ENCODE data around the gene SSPN. TPM values are rescaled to one million over a fixed set of nuclear protein-coding genes. Genes with fewer than 3 reads are reported as not detected.

The SSPN gene
- total RNA-seq, 1 donor from 2014 or later = not detected

GRCh38 chr12:26268841-26269561 lies 73.6 kb downstream of the SSPN start:
- Mint-ChIP-seq H3K27ac (no peak overlapping the region), H3K9me3 (no peaks in the 10 kb centered on the region), H3K36me3 (ENCODE audit: low read depth) (no peaks in the 10 kb centered on the region), H3K4me1 (ENCODE audit: low read depth) (peaks cover 7% of the 10 kb centered on the region), H3K27me3 (ENCODE audit: insufficient read depth) (peaks cover 6% of the 10 kb centered on the region), H3K4me3 (no peak overlapping the region)
- intact Hi-C loops (cut with micrococcal nuclease) = no loop called here
- no peak for DNase-seq (ENCODE audit: low spot score)

GRCh38 chr12:26269562-26270284 lies 74.3 kb downstream of the SSPN start:
- Mint-ChIP-seq H3K9me3 (no peaks in the 10 kb centered on the region), H3K4me3 (no peak overlapping the region), H3K27ac (no peak overlapping the region), H3K4me1 (ENCODE audit: low read depth) (peaks cover 15% of the 10 kb centered on the region), H3K27me3 (ENCODE audit: insufficient read depth) (peaks cover 6% of the 10 kb centered on the region), H3K36me3 (ENCODE audit: low read depth) (no peaks in the 10 kb centered on the region)
- intact Hi-C loops (cut with micrococcal nuclease) = loop anchor here (5.0 to 10.0 kb wide), 2 partner anchors 78 to 1555 kb away; no protein-coding TSS in a partner anchor
- DNase-seq (ENCODE audit: low spot score) = no peak

GRCh38 chr12:26271024-26271423 lies 75.7 kb downstream of the SSPN start:
- H3K27ac Mint-ChIP-seq = no peak overlapping the region
- H3K4me3 Mint-ChIP-seq = no peak overlapping the region
- H3K36me3 Mint-ChIP-seq (ENCODE audit: low read depth) = no peaks in the 10 kb centered on the region
- H3K27me3 Mint-ChIP-seq (ENCODE audit: insufficient read depth) = peaks cover 6% of the 10 kb centered on the region
- intact Hi-C loops (cut with micrococcal nuclease) = loop anchor here (5.0 to 10.0 kb wide), 2 partner anchors 76 to 1554 kb away; no protein-coding TSS in a partner anchor
- peaks cover 20% of the 10 kb centered on the region for H3K4me1 Mint-ChIP-seq (ENCODE audit: low read depth)
- DNase-seq (ENCODE audit: low spot score) = no peak
- no peaks in the 10 kb centered on the region for H3K9me3 Mint-ChIP-seq

- no peak for DNase-seq (ENCODE audit: low spot score)
- H3K4me1 Mint-ChIP-seq (ENCODE audit: low read depth) = peaks cover 20% of the 10 kb centered on the region
- no peak overlapping the region for H3K27ac Mint-ChIP-seq
- no peak overlapping the region for H3K4me3 Mint-ChIP-seq
- intact Hi-C loops (cut with micrococcal nuclease) = loop anchor here (5.0 to 10.0 kb wide), 2 partner anchors 75 to 1553 kb away; no protein-coding TSS in a partner anchor
- no peaks in the 10 kb centered on the region for H3K9me3 Mint-ChIP-seq
- no peaks in the 10 kb centered on the region for H3K36me3 Mint-ChIP-seq (ENCODE audit: low read depth)
- H3K27me3 Mint-ChIP-seq (ENCODE audit: insufficient read depth) = peaks cover 6% of the 10 kb centered on the region
Observed at GRCh38 chr12:26271889-26272492, 76.6 kb downstream of the SSPN start.

- no peak overlapping the region for H3K27ac Mint-ChIP-seq
- no peaks in the 10 kb centered on the region for H3K9me3 Mint-ChIP-seq
- peaks cover 20% of the 10 kb centered on the region for H3K4me1 Mint-ChIP-seq (ENCODE audit: low read depth)
- DNase-seq (ENCODE audit: low spot score) = no peak
- intact Hi-C loops (cut with micrococcal nuclease) = loop anchor here (5.0 to 10.0 kb wide), 2 partner anchors 74 to 1552 kb away; no protein-coding TSS in a partner anchor
- H3K36me3 Mint-ChIP-seq (ENCODE audit: low read depth) = no peaks in the 10 kb centered on the region
- H3K27me3 Mint-ChIP-seq (ENCODE audit: insufficient read depth) = peaks cover 6% of the 10 kb centered on the region
- no peak overlapping the region for H3K4me3 Mint-ChIP-seq
Observed at GRCh38 chr12:26272851-26273250, 77.5 kb downstream of the SSPN start.

- Mint-ChIP-seq H3K9me3 (no peaks in the 10 kb centered on the region), H3K4me1 (ENCODE audit: low read depth) (peaks cover 20% of the 10 kb centered on the region), H3K36me3 (ENCODE audit: low read depth) (no peaks in the 10 kb centered on the region), H3K4me3 (no peak overlapping the region), H3K27me3 (ENCODE audit: insufficient read depth) (peaks cover 2% of the 10 kb centered on the region), H3K27ac (no peak overlapping the region)
- no peak for DNase-seq (ENCODE audit: low spot score)
- intact Hi-C loops (cut with micrococcal nuclease) = loop anchor here (1.0 to 10.0 kb wide), 3 partner anchors 25 to 1551 kb away; no protein-coding TSS in a partner anchor
Observed at GRCh38 chr12:26273811-26274210, 78.4 kb downstream of the SSPN start.

- H3K4me3 Mint-ChIP-seq = no peak overlapping the region
- peak; percentile 26 for DNase-seq (ENCODE audit: low spot score)
- peaks cover 20% of the 10 kb centered on the region for H3K4me1 Mint-ChIP-seq (ENCODE audit: low read depth)
- peak overlapping the region; percentile 0 for H3K27ac Mint-ChIP-seq
- intact Hi-C loops (cut with micrococcal nuclease) = loop anchor here (1.0 to 10.0 kb wide), 3 partner anchors 25 to 1550 kb away; no protein-coding TSS in a partner anchor
- H3K36me3 Mint-ChIP-seq (ENCODE audit: low read depth) = no peaks in the 10 kb centered on the region
- H3K9me3 Mint-ChIP-seq = no peaks in the 10 kb centered on the region
- H3K27me3 Mint-ChIP-seq (ENCODE audit: insufficient read depth) = no peaks in the 10 kb centered on the region
Observed at GRCh38 chr12:26274441-26275312, 79.3 kb downstream of the SSPN start.

GRCh38 chr12:26275313-26276131 lies 80.1 kb downstream of the SSPN start:
- no peaks in the 10 kb centered on the region for H3K36me3 Mint-ChIP-seq (ENCODE audit: low read depth)
- intact Hi-C loops (cut with micrococcal nuclease) = loop anchor here (10.0 kb wide), 1 partner anchor 1549 kb away; no protein-coding TSS in a partner anchor
- no peaks in the 10 kb centered on the region for H3K9me3 Mint-ChIP-seq
- DNase-seq (ENCODE audit: low spot score) = no peak
- H3K4me3 Mint-ChIP-seq = no peak overlapping the region
- H3K27me3 Mint-ChIP-seq (ENCODE audit: insufficient read depth) = no peaks in the 10 kb centered on the region
- H3K27ac Mint-ChIP-seq = peak overlapping the region; percentile 10
- H3K4me1 Mint-ChIP-seq (ENCODE audit: low read depth) = peaks cover 20% of the 10 kb centered on the region

- H3K9me3 Mint-ChIP-seq = no peaks in the 10 kb centered on the region
- H3K27ac Mint-ChIP-seq = no peak overlapping the region
- H3K4me1 Mint-ChIP-seq (ENCODE audit: low read depth) = peaks cover 20% of the 10 kb centered on the region
- no peak for DNase-seq (ENCODE audit: low spot score)
- no peaks in the 10 kb centered on the region for H3K36me3 Mint-ChIP-seq (ENCODE audit: low read depth)
- intact Hi-C loops (cut with micrococcal nuclease) = loop anchor here (10.0 kb wide), 1 partner anchor 1548 kb away; no protein-coding TSS in a partner anchor
- H3K4me3 Mint-ChIP-seq = no peak overlapping the region
- H3K27me3 Mint-ChIP-seq (ENCODE audit: insufficient read depth) = no peaks in the 10 kb centered on the region
Observed at GRCh38 chr12:26276709-26277108, 81.3 kb downstream of the SSPN start.

- intact Hi-C loops (cut with micrococcal nuclease) = loop anchor here (10.0 kb wide), 1 partner anchor 1547 kb away; no protein-coding TSS in a partner anchor
- no peaks in the 10 kb centered on the region for H3K9me3 Mint-ChIP-seq
- no peak overlapping the region for H3K4me3 Mint-ChIP-seq
- H3K36me3 Mint-ChIP-seq (ENCODE audit: low read depth) = no peaks in the 10 kb centered on the region
- H3K27me3 Mint-ChIP-seq (ENCODE audit: insufficient read depth) = no peaks in the 10 kb centered on the region
- no peak overlapping the region for H3K27ac Mint-ChIP-seq
- no peak for DNase-seq (ENCODE audit: low spot score)
- H3K4me1 Mint-ChIP-seq (ENCODE audit: low read depth) = peaks cover 22% of the 10 kb centered on the region
Observed at GRCh38 chr12:26277506-26278246, 82.3 kb downstream of the SSPN start.

GRCh38 chr12:26278266-26278665 lies 82.9 kb downstream of the SSPN start:
- intact Hi-C loops (cut with micrococcal nuclease) = loop anchor here (10.0 kb wide), 1 partner anchor 1547 kb away; no protein-coding TSS in a partner anchor
- no peaks in the 10 kb centered on the region for H3K9me3 Mint-ChIP-seq
- no peaks in the 10 kb centered on the region for H3K36me3 Mint-ChIP-seq (ENCODE audit: low read depth)
- H3K4me3 Mint-ChIP-seq = no peak overlapping the region
- H3K27me3 Mint-ChIP-seq (ENCODE audit: insufficient read depth) = no peaks in the 10 kb centered on the region
- H3K4me1 Mint-ChIP-seq (ENCODE audit: low read depth) = peaks cover 28% of the 10 kb centered on the region
- no peak overlapping the region for H3K27ac Mint-ChIP-seq
- DNase-seq (ENCODE audit: low spot score) = no peak

Data from activated T-helper 1 cell treated with anti-CD3 and anti-CD28 coated beads, Interleukin-12 subunit alpha, Interleukin-12 subunit beta, Interleukin-2, Interleukin-4 antibody, amounts not matched to agents 30 ng/mL and 10 ng/mL and 1 ng/mL, durations not matched to agents 14 hours and 24 hours and 36 hours (primary cell).